NCI-H2081 treated with DMSO at 0.1 percent for 48 hours (cell line): ENCODE results near the gene PSME3IP1.
"Not testable (repeated sequence)": the region's sequence is repeated elsewhere in the genome, so short reads cannot be mapped to it uniquely, and the experiment has no call there.

Experiments
- DNase-seq: peaks from one replicate; lab custom pipeline; 2025; lab: John Stamatoyannopoulos, UW

PSME3IP1 gene

DNA sequence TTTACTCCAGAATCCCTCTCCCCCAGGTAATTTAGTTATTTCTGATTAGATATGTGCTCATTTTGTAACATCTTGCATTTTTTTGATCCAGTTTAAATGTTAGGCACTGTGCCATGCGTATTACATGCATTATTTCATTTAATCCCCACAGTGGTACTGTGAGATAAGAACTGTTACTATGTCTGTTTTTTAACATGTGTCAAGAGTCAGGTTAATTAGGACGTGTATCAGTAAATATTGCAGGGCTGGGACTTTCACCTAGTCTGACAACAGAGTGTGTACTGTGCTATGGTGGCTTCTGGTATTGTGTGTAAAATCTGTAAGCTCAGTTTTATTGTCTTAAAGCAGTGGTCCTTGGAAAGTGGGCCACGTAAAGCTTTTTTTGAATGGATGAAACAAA lies 10.9 kb upstream of the PSME3IP1 start:
- DNase-seq = no peak

DNA sequence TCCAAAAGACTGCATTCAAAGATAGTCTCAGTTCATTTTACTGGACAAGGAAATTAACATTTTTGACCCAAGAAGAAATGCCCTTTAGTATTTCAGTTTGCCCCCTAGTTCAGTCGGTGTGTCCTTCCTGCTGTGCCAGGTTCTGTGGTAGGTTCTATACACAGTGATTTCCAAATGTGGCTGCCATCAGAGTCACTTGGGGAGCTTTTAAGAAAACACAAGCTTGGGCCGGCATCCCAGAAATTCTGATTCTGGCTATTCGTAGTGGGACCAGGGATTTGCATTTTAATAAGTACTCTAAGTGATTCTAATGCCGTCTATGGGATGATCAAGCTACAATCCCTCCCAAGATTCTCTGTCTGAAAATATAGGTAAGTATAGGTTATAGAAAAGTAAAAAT lies 10.4 kb upstream of the PSME3IP1 start:
- DNase-seq = no peak

DNA sequence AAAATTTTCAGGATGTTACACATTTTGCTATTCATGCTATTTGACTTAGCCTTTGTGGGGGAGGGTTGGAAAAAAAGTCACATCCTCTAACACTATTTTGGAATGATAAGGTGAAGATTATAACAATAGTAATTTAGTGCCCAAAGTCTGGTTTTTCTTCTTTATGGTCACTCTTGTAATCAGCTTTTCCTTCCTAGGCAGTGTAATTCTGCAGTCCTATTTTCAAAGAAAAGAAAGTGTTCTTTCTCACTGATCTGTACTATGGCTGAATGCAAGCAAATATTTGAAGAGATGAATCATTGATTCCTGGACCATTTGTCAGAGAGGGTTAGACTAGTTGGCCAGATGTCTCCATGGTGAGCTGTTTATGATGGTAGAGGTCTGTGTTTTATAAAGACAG lies 8.7 kb upstream of the PSME3IP1 start:
- no peak for DNase-seq

DNA sequence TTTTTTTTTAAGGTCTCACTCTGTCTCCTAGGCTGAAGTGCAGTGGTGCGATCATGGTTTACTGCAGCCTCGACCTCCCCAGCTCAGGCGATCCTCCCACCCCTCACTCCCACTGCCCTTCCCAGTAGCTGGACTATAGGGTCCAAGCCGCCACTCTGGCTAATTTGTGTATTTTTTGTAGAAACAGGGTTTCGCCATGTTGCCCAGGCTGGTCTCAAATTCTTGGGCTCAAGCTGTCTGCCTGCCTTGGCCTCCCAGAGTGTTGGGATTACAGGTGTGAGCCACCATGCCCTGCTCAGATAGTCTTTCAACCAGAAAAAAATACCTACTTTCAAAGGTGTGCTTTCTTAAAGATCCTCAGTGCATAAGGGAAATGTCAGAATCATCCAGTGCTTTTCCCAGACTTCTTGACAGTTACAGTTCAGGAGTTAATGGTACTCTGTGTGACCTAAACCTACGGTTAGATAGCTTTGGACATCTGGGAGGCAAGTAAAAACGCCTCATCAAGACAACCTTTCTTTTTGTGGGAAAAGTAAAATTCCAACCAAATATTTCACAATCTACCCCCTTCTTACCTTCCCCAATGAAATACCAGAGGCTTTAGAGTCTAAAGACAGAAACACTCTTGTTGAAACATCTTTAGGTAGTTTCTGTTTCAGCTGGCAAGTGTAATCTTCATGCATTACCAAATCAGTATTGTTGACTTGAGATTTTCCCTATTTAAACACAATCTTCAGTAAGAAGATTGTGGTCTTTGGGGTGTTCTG lies 7.1 kb upstream of the PSME3IP1 start:
- DNase-seq = no peak

DNA sequence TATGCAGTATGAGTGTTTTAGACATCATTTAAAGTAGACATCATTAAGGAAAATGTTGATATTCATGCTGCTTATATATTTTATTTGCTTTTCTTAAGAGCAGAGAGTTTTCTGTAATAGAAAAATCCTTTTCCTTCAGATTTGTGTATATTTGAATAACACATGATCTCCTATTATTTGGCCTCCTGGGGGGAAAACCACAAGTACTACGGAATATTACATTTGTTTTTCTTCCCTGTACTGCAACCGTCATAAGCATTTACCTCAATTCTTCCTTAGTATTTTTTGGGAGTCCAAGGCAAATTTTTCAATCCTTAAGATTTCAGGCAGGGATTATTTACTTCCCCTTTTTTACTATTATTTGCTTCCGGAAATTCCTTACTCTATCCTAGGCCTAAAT lies 6.3 kb upstream of the PSME3IP1 start:
- DNase-seq = no peak

DNA sequence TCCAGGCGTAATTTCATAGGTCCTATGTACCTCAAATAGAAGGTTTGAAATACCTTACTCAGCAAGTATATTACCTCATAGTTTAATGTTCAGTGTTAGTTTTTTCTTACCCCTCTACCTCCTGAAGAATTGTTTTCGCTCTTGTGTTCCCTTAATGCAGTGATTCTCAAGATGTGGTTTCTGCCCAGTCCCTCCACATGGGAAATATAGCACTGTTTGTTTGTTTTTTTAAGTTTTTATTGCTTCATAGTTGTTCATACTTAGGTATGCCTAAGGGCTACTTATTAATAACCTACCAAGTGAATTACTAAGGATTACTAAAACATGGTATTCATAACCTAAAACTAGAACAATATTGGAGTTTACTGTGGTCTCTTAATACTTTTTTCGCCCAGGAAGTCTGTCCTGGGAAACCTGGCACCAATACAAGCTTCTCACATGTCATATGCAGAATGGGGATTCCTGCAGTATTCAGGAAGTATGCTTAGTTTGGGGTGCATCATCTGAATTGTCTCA lies 5.3 kb upstream of the PSME3IP1 start:
- no peak for DNase-seq

DNA sequence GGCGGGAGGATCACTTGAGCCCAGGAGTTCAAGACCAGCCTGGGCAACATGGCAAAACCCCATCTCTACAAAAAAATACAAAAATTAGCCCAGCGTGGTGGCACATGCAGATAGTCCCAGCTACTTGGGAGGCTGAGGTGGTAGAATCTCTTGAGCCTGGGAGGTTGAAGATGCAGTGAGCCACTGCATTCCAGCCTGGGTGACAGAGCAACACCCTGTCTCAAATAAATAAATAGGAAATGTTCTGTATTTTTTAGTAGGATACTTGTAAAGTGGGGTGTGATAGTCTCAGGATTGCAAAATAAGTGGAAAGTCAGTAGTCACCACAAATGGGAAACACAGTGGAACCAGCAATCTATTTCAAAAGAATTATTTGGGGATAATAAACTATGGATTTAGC lies 4.3 kb upstream of the PSME3IP1 start:
- DNase-seq = no peak

DNA sequence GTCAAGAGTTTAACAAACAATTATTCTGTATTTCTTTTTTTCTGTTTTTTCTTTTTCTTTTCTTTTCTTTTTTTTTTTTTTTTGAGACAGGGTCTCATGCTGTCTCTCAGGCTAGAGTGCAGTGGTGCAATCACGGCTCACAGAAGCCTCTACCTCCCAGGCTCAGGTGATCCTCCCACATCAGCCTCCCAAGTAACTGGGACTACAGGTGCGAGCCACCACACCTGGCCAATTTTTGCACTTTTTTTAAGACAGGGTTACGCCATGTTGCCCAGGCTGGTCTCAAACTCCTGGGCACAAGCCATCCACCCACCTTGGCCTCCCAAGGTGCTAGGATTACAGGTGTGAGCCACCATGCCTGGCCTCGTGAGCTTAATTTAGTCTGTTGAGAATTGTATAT lies 3.7 kb upstream of the PSME3IP1 start:
- not testable (repeated sequence) for DNase-seq

DNA sequence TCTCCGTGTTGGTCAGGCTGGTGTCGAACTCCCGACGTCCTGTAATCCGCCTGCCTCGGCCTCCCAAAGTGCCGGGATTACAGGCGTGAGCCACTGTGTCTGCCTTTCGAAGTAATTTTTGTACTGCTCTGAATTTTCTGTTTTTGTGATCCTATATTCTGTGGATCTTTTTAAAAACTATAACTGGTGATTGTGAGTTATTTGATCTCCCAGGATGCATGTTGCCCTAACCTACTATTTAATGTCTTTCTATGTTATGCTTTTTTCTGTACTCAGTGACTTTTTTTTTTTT lies 2.8 kb upstream of the PSME3IP1 start:
- DNase-seq = no peak

DNA sequence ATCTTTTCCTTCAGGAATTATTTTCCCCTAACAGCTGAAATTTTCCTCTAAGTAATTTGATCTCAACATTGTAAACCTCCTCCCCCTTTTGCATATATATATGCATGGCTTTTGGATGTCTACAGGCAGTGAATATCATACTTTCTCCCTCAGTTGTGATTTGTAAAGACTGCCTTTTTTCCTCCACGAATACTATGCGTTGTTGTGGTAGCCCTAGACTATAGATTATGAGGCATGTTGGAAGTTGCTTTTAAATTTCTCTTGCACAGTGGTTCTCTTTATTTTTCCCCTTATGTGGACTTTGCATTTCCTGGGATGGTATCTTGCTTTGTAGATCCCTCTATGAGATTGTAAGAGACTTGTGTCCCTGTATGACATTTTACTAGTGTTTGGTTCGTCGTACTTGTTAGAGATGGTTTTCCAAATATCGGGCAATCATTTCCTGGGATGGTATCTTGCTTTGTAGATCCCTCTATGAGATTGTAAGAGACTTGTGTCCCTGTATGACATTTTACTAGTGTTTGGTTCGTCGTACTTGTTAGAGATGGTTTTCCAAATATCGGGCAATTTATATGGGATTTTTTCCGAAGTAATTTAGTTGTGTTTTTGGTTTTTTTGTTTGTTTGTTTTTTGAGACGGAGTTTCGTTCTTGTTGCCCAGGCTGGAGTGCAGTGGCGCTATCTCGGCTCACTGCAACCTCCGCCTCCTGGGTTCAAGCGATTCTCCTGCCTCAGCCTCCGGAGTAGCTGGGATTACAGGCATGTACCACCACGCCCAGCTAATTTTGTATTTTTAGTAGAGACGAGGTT lies 2.3 kb upstream of the PSME3IP1 start:
- DNase-seq = not testable (repeated sequence)

DNA sequence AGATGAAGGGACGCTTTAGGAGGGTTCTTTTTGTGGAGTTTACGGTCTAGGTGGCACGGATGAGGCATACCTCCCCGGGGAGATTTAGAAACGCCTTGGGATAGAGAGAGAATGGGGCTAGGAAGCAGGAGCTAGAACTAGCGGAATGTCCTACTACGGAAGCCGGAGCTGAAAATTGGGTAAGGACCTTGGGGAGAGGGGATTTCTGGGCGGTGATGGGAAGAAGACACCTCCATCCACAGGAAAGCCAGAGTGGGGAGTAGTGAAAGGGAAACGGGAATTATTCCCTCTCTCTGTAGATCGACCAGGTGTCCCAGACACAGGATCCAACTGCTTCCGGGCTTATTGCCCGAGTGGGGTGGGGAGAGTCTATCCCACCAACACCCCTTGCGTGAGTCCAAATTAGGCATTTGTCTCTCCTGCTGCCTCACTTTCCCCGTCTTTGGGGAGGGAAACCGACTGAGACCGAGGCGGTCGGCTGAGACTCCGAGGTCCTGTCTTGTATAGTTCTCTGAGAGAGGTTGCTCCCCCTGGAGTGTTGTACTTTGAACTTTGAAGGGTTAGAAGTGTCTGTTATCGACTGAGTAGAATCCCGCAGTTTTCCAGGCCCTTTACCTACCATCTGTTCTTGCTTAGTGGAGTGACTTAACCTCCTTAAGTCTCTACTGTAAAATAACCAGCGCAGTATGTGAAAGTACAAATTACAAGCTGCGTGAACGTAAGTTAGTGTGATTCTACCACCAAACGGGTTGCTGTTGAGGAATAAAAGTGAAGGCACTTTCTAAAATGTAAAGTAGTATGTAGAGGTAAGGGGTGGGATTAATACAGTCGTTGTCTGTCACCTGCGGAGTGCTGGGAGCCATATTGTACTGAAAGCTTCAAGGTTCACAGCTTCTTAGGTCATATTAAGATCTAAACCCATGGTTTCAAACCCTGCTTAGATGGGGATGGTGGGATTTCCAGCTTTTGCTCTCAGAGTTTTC lies 1.3 kb upstream of the PSME3IP1 start:
- no peak for DNase-seq

DNA sequence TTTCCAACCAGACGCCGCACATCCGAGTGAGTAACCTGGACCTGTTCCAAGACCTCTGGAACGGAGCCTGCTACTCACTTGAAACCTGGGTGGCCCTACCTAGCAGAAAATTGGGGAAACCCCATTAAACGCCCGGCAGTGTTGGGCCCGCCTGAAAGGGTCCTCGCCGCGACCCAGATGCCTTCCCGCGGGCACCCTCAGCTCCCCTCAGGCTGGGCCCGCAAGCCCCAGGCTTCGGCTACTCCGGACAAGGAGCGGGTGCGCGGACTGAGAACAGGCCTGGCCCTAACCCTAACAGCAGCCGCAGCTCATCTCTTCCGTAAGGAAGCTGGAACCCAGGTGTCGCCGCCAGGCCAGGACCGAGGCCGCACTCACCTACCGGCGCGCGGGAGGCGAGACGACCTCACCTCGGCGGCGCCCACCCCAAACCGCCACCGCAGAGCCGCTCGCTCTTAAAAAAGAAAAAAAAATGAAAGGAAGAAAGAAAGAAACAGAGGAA lies 344 bp downstream of the PSME3IP1 start:
- DNase-seq = no peak

DNA sequence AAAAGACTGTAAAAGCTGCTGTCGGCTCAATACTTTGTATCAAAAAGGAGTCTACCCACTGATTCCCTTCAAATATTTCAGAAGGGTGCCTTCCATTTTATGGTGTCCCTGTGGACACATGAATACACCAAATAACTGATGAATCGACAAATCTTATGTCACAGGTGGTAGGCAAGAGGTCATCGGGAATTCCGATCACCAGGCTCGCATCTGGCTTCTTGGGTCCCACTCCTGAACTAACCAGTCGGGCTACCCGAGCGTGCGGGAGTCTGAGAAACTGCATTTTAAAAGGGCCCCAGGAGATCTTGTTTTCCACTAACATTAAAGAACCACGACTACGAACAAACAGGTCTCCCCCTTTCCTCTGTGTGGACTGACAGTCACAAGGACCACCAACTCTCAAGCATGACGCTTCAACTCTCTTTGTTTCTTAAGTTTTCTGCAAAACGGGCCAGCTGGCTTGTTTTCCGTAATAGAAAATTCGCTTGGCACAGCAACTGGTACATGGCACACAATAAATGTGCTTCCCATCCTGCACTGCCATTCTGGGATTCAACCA lies 873 bp downstream of the PSME3IP1 start:
- no peak for DNase-seq

DNA sequence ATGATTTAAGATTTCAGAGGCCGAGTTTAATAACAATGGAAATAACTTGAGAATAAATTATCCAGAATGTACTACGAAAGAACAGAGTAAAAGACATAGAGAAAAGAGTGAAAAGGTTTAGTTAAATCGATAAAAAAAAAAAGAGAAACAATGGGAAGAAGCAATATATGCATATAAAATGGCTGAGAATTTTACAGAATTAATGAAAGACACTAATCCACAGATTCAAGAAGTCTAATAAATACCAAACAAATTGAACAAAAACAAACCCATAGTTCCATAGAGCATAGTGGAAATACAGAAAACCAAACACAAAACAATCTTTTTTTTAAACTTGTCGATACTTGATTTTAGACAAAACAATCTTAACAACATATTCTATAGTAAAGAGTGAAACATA lies 1.7 kb downstream of the PSME3IP1 start:
- DNase-seq = no peak

DNA sequence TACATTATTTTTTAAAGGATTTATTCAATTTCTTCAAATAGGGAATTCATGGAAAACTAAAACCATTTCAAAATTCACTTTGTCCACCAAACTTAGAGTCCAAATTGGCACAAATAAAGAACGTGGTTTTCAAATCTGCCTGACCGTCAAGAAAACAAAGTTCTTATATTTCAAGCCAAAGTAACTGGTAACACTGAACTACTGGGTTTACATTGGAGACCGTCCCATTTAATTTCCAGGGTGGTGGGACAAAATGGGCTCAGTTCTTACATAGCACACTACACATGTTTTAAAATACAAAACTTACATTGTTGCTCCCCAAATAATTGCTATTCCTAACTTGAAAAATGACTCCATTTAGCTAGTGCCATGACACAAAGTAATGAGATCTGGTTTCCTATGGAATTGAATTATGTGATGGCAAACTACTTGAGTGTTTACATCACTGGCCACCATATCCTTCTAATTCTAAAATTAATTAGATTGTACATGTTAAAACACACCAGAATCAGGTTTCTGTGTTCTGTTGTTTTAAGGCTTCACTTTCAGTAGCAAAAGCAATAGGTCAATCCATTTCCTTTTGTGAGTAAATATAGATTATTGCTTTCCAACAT lies 6.5 kb downstream of the PSME3IP1 start:
- no peak for DNase-seq

DNA sequence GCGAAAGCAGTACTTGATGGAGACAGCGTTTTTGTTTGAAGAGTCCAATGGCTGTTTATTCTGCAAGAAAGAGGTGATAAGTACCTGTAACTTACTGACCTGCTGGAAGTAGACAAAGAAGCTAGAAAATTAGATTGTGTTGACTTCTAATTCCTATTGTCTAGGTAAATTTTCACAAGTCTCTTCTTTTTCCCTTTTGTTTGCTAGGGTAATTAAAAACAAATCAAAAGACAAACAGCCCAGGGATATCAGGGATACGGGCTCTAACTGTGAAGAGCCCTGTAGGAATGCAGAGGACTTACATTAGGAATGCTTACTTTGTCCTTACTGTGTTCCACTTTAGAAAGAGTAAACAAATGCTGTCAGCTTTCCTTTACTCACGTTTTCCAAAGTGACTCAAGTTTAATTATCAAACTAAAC lies 7.0 kb downstream of the PSME3IP1 start:
- DNase-seq = no peak

DNA sequence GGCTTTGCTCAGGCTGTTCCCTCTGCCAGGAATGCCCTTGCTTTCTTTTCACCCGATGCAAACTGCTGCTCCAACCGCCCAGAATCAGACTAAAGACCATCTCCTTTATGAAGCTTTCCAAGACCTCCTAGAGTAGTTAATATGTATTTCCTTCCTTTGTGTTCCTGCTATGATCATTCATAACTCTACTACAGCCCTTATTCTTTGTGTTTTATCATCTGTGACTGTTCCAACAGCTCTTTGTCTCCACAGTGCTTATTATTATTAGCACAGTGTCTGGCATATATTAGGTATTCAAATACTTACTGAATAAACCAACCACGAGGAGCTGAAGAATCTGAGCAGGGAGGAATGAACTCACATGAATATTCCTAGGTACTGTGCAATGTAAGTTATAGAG lies 7.6 kb downstream of the PSME3IP1 start:
- DNase-seq = no peak

DNA sequence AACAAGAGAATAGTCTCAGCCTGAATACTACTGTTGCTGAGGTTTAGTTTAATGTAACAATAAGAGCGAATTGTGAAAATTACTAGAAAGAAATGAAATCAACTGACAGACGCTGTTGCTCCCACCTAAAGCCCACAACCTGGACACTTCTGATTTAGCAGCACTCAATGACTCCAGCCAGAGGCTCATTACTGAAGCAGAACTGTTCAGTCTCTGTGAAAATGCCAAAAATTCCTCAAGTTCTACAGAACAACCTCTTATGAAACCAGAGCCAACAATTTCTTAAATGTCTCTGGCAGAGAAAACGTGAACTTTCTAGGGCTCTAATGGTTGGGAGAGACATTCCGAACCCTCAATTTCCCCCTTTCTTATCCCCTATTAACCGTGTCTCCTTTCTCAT lies 9.9 kb downstream of the PSME3IP1 start:
- no peak for DNase-seq

DNA sequence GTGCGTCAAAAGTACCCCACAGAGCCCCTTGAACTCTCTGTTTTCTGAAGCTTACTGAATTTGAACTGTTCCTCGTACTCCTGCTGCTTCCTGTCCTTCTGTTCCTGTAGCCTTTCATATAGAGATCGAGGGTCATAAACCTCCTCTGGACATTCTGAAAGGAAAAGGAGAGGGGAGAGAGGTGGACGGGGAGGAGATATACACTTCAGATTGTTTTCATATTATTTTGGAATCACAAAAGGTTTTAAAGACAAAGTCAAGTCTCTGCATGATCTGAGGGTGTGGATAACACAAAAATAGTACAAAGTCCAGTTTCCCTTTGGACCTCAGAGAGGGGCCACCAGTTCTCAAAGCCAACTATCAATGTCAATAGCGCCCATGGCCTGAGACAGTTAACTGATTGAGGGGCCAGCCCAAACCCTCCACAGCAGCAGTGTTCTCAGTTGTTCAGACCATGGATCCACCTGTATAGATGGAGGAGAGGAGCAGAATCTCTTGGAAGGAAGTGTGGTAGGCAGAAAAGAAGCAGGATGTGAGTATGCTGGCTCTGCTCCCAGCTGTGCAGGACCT lies 13.0 kb downstream of the PSME3IP1 start:
- no peak for DNase-seq

DNA sequence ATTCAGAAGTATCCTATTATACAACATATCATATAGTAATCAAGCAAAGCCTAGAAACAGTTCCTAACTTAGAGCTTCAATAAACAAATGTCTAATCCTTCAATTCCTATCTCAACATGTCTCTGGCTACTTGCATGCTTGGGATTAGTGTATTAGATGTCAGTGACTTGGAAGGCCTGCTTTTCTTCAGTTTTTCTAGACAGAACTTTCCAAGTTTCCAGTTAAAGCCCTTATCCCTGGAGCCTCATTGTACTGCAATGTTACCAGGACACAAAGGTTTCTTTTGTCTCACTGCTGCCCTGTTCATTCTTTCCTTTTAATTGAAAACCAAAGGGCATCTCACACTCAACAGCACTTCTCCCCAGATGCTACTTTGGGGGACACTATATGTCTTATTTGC lies 16.5 kb downstream of the PSME3IP1 start:
- no peak for DNase-seq

DNA sequence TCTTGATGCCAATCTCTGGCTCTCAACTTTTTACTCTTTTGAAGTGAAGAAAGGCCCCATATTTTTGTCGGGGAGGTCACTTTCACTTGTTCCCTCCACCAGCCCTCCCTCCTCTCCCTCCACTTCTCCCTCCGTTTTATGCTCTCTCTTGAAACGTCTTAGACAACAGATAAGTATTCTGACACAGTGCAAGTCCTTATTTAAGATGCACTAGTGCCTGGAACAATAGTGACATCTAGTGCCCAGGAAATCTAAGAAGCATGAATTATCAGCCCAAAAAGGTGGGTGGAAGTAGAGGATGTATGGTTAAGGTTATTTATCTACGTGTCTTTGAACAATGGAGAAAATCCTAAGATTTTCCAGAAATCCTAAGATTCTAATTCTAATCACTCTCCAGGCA lies 17.9 kb downstream of the PSME3IP1 start:
- no peak for DNase-seq
